Skeletal muscle satellite cell (primary cell): ENCODE results near the gene TVP23A.
"Not testable (repeated sequence)": the region's sequence is repeated elsewhere in the genome, so short reads cannot be mapped to it uniquely, and the experiment has no call there.

Source experiments
- H3K27me3 ChIP-seq: 2 replicates; pipeline ENCODE4 v1.7.0; 2013; ENCODE audit warnings: low read length; ENCODE audit not compliant: control insufficient read depth, insufficient read depth
- H3K36me3 ChIP-seq: 2 replicates; pipeline ENCODE4 v1.7.0; 2013; ENCODE audit warnings: mild to moderate bottlenecking, control low read depth, low read length; ENCODE audit not compliant: insufficient read depth
- H3K4me1 ChIP-seq: 2 replicates; pipeline ENCODE4 v1.7.0; 2013; ENCODE audit warnings: low read length; ENCODE audit not compliant: control insufficient read depth, insufficient read depth
- H3K4me2 ChIP-seq: 2 replicates; pipeline ENCODE4 v1.7.0; 2013; ENCODE audit warnings: mild to moderate bottlenecking, low read length
- H3K4me3 ChIP-seq: 2 replicates; pipeline ENCODE4 v1.7.0; 2013; ENCODE audit warnings: low read length
- H3K9ac ChIP-seq: 2 replicates; pipeline ENCODE4 v1.7.0; 2013; ENCODE audit warnings: mild to moderate bottlenecking, low read depth, low read length, moderate library complexity
- H3K9me3 ChIP-seq: replicated peaks from 2 replicates; pipeline ENCODE4 v1.7.0; 2013; ENCODE audit warnings: mild to moderate bottlenecking, control low read depth, low read length

The TVP23A gene

GRCh38 chr16:10782628-10783027 is 36.0 kb downstream of the TVP23A start:
- Histone ChIP-seq H3K36me3 (no peaks in the 10 kb centered on the region), H3K9me3 (no peaks in the 10 kb centered on the region), H3K4me2 (no peak overlapping the region), H3K27me3 (peaks cover 13% of the 10 kb centered on the region), H3K9ac (no peak overlapping the region), H3K4me1 (no peaks in the 10 kb centered on the region), H3K4me3 (no peak overlapping the region)

GRCh38 chr16:10780628-10781027 is 38.0 kb downstream of the TVP23A start:
- Histone ChIP-seq H3K36me3 (no peaks in the 10 kb centered on the region), H3K4me1 (no peaks in the 10 kb centered on the region), H3K9ac (no peak overlapping the region), H3K27me3 (peaks cover 11% of the 10 kb centered on the region), H3K9me3 (no peaks in the 10 kb centered on the region), H3K4me3 (no peak overlapping the region), H3K4me2 (no peak overlapping the region)

GRCh38 chr16:10779908-10780307 is 38.7 kb downstream of the TVP23A start:
- H3K9ac ChIP-seq, H3K9me3 ChIP-seq, H3K4me1 ChIP-seq, H3K4me2 ChIP-seq, H3K4me3 ChIP-seq, H3K36me3 ChIP-seq: not testable (repeated sequence)
- peaks cover 12% of the 10 kb centered on the region for H3K27me3 ChIP-seq

DNA sequence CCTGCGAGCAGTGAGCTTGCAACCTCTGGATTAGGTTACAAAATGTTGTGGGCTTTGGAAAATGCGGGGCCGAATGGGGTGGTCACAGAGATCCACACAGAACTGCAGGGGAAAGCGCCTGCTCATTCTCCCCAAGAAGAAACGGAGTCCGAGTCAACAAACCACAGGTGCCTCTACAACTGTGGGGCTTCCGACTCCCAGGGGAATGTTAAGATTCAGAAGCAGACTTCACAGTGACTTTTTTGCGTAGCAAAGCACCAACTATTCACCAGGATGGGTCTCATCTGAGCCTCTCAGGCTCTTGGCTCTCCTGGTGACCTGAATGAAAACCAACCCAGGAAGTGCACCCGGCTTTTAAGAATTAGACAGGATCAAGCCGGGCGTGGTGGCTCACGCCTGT is 41.2 kb downstream of the TVP23A start:
- Histone ChIP-seq H3K9me3 (no peaks in the 10 kb centered on the region), H3K4me2 (no peak overlapping the region), H3K36me3 (no peaks in the 10 kb centered on the region), H3K27me3 (peaks cover 12% of the 10 kb centered on the region), H3K9ac (no peak overlapping the region), H3K4me1 (no peaks in the 10 kb centered on the region), H3K4me3 (no peak overlapping the region)

DNA sequence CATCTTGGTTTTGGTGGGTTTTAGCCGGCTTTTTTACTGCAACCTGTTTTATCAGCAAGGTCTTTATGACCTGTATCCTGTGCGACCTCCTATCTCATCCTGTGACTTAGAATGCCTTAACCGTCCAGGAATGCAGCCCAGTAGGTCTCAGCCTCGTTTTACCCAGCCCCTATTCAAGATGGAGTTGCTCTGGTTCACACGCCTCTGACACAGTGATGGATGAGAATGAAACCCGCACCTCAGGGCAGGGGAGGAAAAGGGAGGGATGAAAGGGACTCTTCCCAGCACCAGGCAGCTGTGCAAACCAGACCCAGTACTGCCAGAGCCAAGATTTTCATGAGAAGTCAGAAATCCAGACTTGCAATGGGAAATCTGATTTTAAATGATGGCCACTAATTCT is 41.7 kb downstream of the TVP23A start:
- H3K27me3 ChIP-seq, result peaks cover 12% of the 10 kb centered on the region
- not testable (repeated sequence) for H3K9me3 ChIP-seq, H3K36me3 ChIP-seq, H3K4me3 ChIP-seq, H3K4me2 ChIP-seq, H3K4me1 ChIP-seq, H3K9ac ChIP-seq

DNA sequence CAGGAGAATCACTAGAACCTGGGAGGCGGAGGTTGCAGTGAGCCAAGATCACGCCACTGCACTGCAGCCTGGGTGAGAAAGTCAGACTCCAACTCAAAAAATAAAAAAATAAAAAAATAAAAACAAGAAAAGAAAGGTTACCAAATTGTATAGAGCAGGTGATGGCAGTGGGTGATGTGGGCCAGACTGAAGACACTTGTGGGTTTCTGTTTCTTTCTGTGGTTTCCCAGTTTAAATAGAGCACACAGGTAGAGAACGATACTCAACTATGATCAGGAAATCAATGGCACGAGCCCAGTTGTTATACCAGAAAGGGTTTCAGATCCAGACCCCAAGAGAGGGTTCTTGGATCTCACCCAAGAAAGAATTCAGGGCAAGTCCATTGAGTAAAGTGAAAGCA is 42.3 kb downstream of the TVP23A start:
- Histone ChIP-seq H3K4me2 (no peak overlapping the region), H3K9me3 (no peaks in the 10 kb centered on the region), H3K9ac (no peak overlapping the region), H3K4me1 (no peaks in the 10 kb centered on the region), H3K36me3 (no peaks in the 10 kb centered on the region), H3K27me3 (peaks cover 12% of the 10 kb centered on the region), H3K4me3 (no peak overlapping the region)

DNA sequence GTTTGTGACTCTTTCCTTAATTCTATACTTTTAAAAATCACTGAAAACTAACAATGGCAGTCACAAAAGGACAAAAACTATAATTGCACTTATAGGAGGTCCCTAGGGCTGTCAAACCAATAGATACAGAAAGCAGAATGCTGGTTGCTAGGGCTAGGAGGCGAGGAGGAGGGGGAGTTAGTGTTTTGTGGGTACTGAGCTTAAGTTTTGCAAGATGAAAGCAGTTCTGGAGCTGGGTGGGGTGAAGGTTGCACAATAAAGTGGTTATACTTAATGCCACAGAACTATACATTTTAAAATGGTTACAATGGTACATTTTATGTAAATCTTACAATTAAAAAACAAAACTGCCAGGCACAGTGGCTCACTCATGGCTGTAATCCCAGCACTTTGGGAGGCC is 47.7 kb downstream of the TVP23A start:
- H3K36me3 ChIP-seq, result peaks cover 3% of the 10 kb centered on the region
- peaks cover 4% of the 10 kb centered on the region for H3K27me3 ChIP-seq
- H3K4me2 ChIP-seq, result no peak overlapping the region
- no peaks in the 10 kb centered on the region for H3K4me1 ChIP-seq
- H3K9ac ChIP-seq, result no peak overlapping the region
- no peak overlapping the region for H3K4me3 ChIP-seq
- no peaks in the 10 kb centered on the region for H3K9me3 ChIP-seq

DNA sequence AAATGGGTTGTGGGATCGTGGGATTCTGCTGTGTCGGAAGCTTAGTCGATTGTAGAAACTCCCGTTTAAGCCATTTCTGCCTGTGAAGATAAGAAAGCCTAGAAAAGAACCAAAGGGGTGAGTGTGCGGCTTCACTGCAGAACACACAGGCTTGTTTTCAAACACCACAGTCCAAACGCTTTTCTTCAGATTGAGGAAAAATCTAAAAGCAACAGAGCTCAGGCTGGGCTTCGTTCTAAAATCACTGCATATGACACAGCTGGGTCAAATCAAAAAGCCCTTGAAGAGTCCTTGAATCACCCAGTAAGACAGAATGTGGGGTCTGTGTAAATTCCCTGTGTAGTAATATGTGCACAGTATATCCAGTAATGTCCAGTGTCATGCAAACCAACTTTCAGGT is 49.2 kb downstream of the TVP23A start:
- H3K4me3 ChIP-seq, result no peak overlapping the region
- H3K9me3 ChIP-seq, result no peaks in the 10 kb centered on the region
- peaks cover 3% of the 10 kb centered on the region for H3K36me3 ChIP-seq
- no peaks in the 10 kb centered on the region for H3K27me3 ChIP-seq
- no peak overlapping the region for H3K9ac ChIP-seq
- no peaks in the 10 kb centered on the region for H3K4me1 ChIP-seq
- no peak overlapping the region for H3K4me2 ChIP-seq

GRCh38 chr16:10767127-10767526 is 51.5 kb downstream of the TVP23A start:
- no peak overlapping the region for H3K9ac ChIP-seq
- H3K4me2 ChIP-seq, result no peak overlapping the region
- no peaks in the 10 kb centered on the region for H3K9me3 ChIP-seq
- no peaks in the 10 kb centered on the region for H3K4me1 ChIP-seq
- H3K27me3 ChIP-seq, result no peaks in the 10 kb centered on the region
- peaks cover 3% of the 10 kb centered on the region for H3K36me3 ChIP-seq
- no peak overlapping the region for H3K4me3 ChIP-seq

- Histone ChIP-seq H3K27me3 (no peaks in the 10 kb centered on the region), H3K4me1 (no peaks in the 10 kb centered on the region), H3K9me3 (no peaks in the 10 kb centered on the region), H3K36me3 (peaks cover 10% of the 10 kb centered on the region), H3K4me2 (no peak overlapping the region), H3K9ac (no peak overlapping the region), H3K4me3 (no peak overlapping the region)
Measured at GRCh38 chr16:10765772-10766171, 52.8 kb downstream of the TVP23A start.

DNA sequence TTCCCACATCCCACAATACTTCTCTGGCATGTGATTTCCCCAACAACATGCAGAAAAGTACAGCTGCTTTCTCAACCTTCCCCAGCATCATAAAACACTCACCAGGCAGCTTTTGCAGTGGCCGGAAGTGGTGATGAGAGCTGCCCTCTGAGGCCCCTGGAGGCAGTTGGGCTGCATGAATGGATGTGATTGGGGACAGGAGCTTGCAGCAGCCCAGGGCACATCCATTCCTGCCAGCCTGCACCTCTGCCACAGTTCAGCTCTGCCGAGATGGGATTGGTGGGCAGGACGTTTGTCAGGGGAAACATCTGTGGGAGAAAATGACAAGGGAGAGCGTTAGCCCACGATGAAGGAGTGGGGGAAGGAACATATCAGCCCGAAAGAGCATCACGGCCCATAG is 55.1 kb downstream of the TVP23A start:
- H3K27me3 ChIP-seq, result no peaks in the 10 kb centered on the region
- H3K36me3 ChIP-seq, result peaks cover 22% of the 10 kb centered on the region
- H3K9me3 ChIP-seq, result no peaks in the 10 kb centered on the region
- H3K4me1 ChIP-seq, result no peaks in the 10 kb centered on the region
- no peak overlapping the region for H3K9ac ChIP-seq
- H3K4me2 ChIP-seq, result no peak overlapping the region
- H3K4me3 ChIP-seq, result no peak overlapping the region

DNA sequence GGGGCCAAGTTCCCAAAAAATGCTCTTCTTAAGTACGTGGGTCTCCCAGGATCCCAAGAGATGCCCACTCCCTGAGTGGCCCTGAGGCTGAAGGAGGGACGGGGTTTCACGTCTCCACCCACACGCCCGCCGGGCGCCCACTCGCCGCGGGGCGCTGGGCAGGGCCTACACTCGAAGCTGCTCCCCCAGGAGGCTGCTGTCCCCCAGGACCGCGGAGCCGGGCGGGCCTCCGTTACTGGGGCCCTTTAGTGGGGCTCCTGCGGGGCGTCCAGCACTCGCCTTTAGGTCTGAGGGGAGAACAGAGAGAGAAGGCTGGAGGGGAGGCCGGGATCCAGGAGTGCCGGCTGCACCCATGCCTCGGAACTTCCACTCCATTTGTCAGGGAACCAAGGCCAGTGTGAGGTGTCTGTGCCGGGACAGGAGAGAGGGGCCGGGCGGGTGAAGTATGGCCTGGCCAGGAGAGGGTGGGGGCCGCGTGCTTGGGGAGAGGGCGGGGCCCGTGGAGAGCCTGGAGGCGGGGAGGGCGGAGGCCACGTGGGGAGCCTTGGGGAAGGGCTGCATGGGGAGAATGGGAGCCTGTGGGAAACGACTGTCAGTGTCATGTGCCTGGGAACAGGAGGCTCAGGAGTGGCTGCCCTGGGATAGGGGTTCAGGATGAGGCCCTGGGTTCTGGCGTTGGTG is 56.1 kb downstream of the TVP23A start:
- no peaks in the 10 kb centered on the region for H3K9me3 ChIP-seq
- no peaks in the 10 kb centered on the region for H3K4me1 ChIP-seq
- no peak overlapping the region for H3K9ac ChIP-seq
- H3K36me3 ChIP-seq, result peaks cover 32% of the 10 kb centered on the region
- H3K4me2 ChIP-seq, result no peak overlapping the region
- H3K27me3 ChIP-seq, result no peaks in the 10 kb centered on the region
- H3K4me3 ChIP-seq, result no peak overlapping the region
